Activated naive CD8-positive, alpha-beta T cell treated with anti-CD3 and anti-CD28 coated beads, Interleukin-2, amount 50 U/mL, for 24 hours (primary cell): ENCODE results near the gene C1orf159.
"Not testable (repeated sequence)": the region's sequence is repeated elsewhere in the genome, so short reads cannot be mapped to it uniquely, and the experiment has no call there.

Experiments
- ATAC-seq: fragments of 150-1000 bp; cut with Tn5 transposase; one replicate; pipeline ENCODE4 v1.10.0; 2021
- DNase-seq: peaks from one replicate; pipeline ENCODE4 v3.0.0; 2021
- H3K27ac Mint-ChIP-seq: one replicate; pipeline ENCODE4 v1.8.0; 2021; ENCODE audit warnings: mild to moderate bottlenecking, mixed read lengths
- H3K27me3 Mint-ChIP-seq: one replicate; pipeline ENCODE4 v1.8.0; 2021; ENCODE audit warnings: mixed read lengths
- H3K36me3 Mint-ChIP-seq: one replicate; pipeline ENCODE4 v1.8.0; 2021; ENCODE audit warnings: low read depth, mixed read lengths
- H3K4me1 Mint-ChIP-seq: one replicate; pipeline ENCODE4 v1.8.0; 2021; ENCODE audit warnings: mixed read lengths
- H3K4me3 Mint-ChIP-seq: one replicate; pipeline ENCODE4 v1.8.0; 2021; ENCODE audit warnings: mild to moderate bottlenecking, moderate library complexity, mixed read lengths
- H3K9me3 Mint-ChIP-seq: one replicate; pipeline ENCODE4 v1.8.0; 2021; ENCODE audit warnings: mixed read lengths

C1orf159 gene

GRCh38 chr1:1082776-1083415 lies 33.0 kb downstream of the C1orf159 start:
- Mint-ChIP-seq H3K27me3 (no peaks in the 10 kb centered on the region), H3K36me3 (peaks cover 2% of the 10 kb centered on the region), H3K4me1 (peaks cover 5% of the 10 kb centered on the region), H3K4me3 (no peak overlapping the region), H3K9me3 (no peaks in the 10 kb centered on the region), H3K27ac (no peak overlapping the region)
- ATAC-seq (no peak), DNase-seq (no peak)

- Mint-ChIP-seq H3K4me3 (no peak overlapping the region), H3K27ac (no peak overlapping the region), H3K4me1 (peaks cover 5% of the 10 kb centered on the region), H3K27me3 (no peaks in the 10 kb centered on the region), H3K36me3 (peaks cover 2% of the 10 kb centered on the region), H3K9me3 (no peaks in the 10 kb centered on the region)
- no peak for DNase-seq
- ATAC-seq, result no peak
Measured at GRCh38 chr1:1082239-1082775, 33.6 kb downstream of the C1orf159 start.

- H3K27me3 Mint-ChIP-seq, result no peaks in the 10 kb centered on the region
- H3K36me3 Mint-ChIP-seq, result peaks cover 2% of the 10 kb centered on the region
- DNase-seq (no peak), ATAC-seq (no peak)
- no peak overlapping the region for H3K4me3 Mint-ChIP-seq
- peaks cover 5% of the 10 kb centered on the region for H3K4me1 Mint-ChIP-seq
- H3K9me3 Mint-ChIP-seq, result no peaks in the 10 kb centered on the region
- no peak overlapping the region for H3K27ac Mint-ChIP-seq
Measured at GRCh38 chr1:1081311-1082238, 34.3 kb downstream of the C1orf159 start.

- no peak for DNase-seq
- ATAC-seq, result no peak
- H3K27me3 Mint-ChIP-seq, result no peaks in the 10 kb centered on the region
- H3K9me3 Mint-ChIP-seq, result no peaks in the 10 kb centered on the region
- no peak overlapping the region for H3K27ac Mint-ChIP-seq
- peaks cover 5% of the 10 kb centered on the region for H3K4me1 Mint-ChIP-seq
- peaks cover 2% of the 10 kb centered on the region for H3K36me3 Mint-ChIP-seq
- no peak overlapping the region for H3K4me3 Mint-ChIP-seq
Measured at GRCh38 chr1:1080951-1081310, 35.0 kb downstream of the C1orf159 start.

- Mint-ChIP-seq H3K36me3 (peaks cover 2% of the 10 kb centered on the region), H3K4me3 (no peak overlapping the region), H3K27me3 (no peaks in the 10 kb centered on the region), H3K27ac (no peak overlapping the region), H3K9me3 (no peaks in the 10 kb centered on the region), H3K4me1 (peaks cover 5% of the 10 kb centered on the region)
- ATAC-seq, result peak; percentile 39
- no peak for DNase-seq
Measured at GRCh38 chr1:1080122-1080757, 35.6 kb downstream of the C1orf159 start.

- no peak overlapping the region for H3K4me3 Mint-ChIP-seq
- peak; percentile 51 for DNase-seq
- peak; percentile 71 for ATAC-seq
- peaks cover 3% of the 10 kb centered on the region for H3K27me3 Mint-ChIP-seq
- no peaks in the 10 kb centered on the region for H3K9me3 Mint-ChIP-seq
- H3K27ac Mint-ChIP-seq, result no peak overlapping the region
- peaks cover 5% of the 10 kb centered on the region for H3K4me1 Mint-ChIP-seq
- peaks cover 2% of the 10 kb centered on the region for H3K36me3 Mint-ChIP-seq
Measured at GRCh38 chr1:1079408-1080121, 36.3 kb downstream of the C1orf159 start.

- not testable (repeated sequence) for H3K36me3 Mint-ChIP-seq, DNase-seq, ATAC-seq, H3K9me3 Mint-ChIP-seq, H3K27ac Mint-ChIP-seq, H3K27me3 Mint-ChIP-seq, H3K4me3 Mint-ChIP-seq, H3K4me1 Mint-ChIP-seq
Measured at GRCh38 chr1:1077396-1077795, 38.5 kb downstream of the C1orf159 start.

GRCh38 chr1:1075148-1075935 lies 40.5 kb downstream of the C1orf159 start:
- H3K4me3 Mint-ChIP-seq, result no peak overlapping the region

GRCh38 chr1:1074631-1075147 lies 41.2 kb downstream of the C1orf159 start:
- H3K9me3 Mint-ChIP-seq, result no peaks in the 10 kb centered on the region
- peaks cover 6% of the 10 kb centered on the region for H3K27me3 Mint-ChIP-seq
- H3K4me1 Mint-ChIP-seq, result peaks cover 8% of the 10 kb centered on the region
- no peak overlapping the region for H3K27ac Mint-ChIP-seq
- DNase-seq (no peak), ATAC-seq (no peak)
- H3K4me3 Mint-ChIP-seq, result no peak overlapping the region
- no peaks in the 10 kb centered on the region for H3K36me3 Mint-ChIP-seq

More at GRCh38 chr1:1075148-1075935, 40.5 kb downstream of the C1orf159 start:
- Mint-ChIP-seq H3K4me1 (peaks cover 5% of the 10 kb centered on the region), H3K27ac (no peak overlapping the region), H3K9me3 (no peaks in the 10 kb centered on the region), H3K36me3 (no peaks in the 10 kb centered on the region), H3K27me3 (peaks cover 6% of the 10 kb centered on the region)
- no peak for DNase-seq
- ATAC-seq, result no peak

GRCh38 chr1:1073743-1074587 lies 41.9 kb downstream of the C1orf159 start, which contains the start of gene RNF223:
Gene RNF223 (minus strand): TSS chr1:1074306. CDS start chr1:1072566, 1,740 bp downstream.
- Mint-ChIP-seq H3K36me3 (no peaks in the 10 kb centered on the region), H3K4me3 (no peak within 1 kb of the TSS), H3K27ac (no peak within 1 kb of the TSS), H3K27me3 (peaks cover 6% of the 10 kb centered on the region), H3K4me1 (peaks cover 4% of the 10 kb centered on the region), H3K9me3 (no peaks in the 10 kb centered on the region)
- ATAC-seq (no peak), DNase-seq (no peak)

GRCh38 chr1:1072849-1073742 lies 42.8 kb downstream of the C1orf159 start:
- no peak overlapping the region for H3K4me3 Mint-ChIP-seq
- H3K27ac Mint-ChIP-seq, result no peak overlapping the region
- peaks cover 4% of the 10 kb centered on the region for H3K4me1 Mint-ChIP-seq
- H3K36me3 Mint-ChIP-seq, result no peaks in the 10 kb centered on the region
- DNase-seq (no peak), ATAC-seq (no peak)
- H3K27me3 Mint-ChIP-seq, result peaks cover 6% of the 10 kb centered on the region
- no peaks in the 10 kb centered on the region for H3K9me3 Mint-ChIP-seq

GRCh38 chr1:1072299-1072848 lies 43.5 kb downstream of the C1orf159 start:
- H3K4me3 Mint-ChIP-seq, result no peak overlapping the region
- ATAC-seq (no peak), DNase-seq (no peak)
- H3K36me3 Mint-ChIP-seq, result no peaks in the 10 kb centered on the region
- peaks cover 6% of the 10 kb centered on the region for H3K27me3 Mint-ChIP-seq
- peaks cover 4% of the 10 kb centered on the region for H3K4me1 Mint-ChIP-seq
- H3K9me3 Mint-ChIP-seq, result no peaks in the 10 kb centered on the region
- H3K27ac Mint-ChIP-seq, result no peak overlapping the region
